Endothelial cell of umbilical vein (primary cell): ENCODE data around the gene DGKB. TPM values are rescaled to one million over a fixed set of nuclear protein-coding genes. Genes with fewer than 3 reads are reported as not detected.

ENCODE experiments used
- BruUV-seq: library from RNA; stranded (reverse); fragments of 400-500 nt; replicated peaks from 2 replicates; lab custom pipeline; 2021; lab: Mats Ljungman, UMichigan
- CTCF ChIA-PET: fragments of 300-600, 350-600 bp; sonication (Branson Sonifier 250); formaldehyde crosslinking; loops from one replicate; lab custom pipeline; 2021; ENCODE audit warnings: antibody characterized with exemption, inconsistent platforms; lab: Charles Lee
- POLR2A ChIA-PET: fragments of 300-600, 350-600 bp; sonication (Branson Sonifier 250); formaldehyde crosslinking; loops from one replicate; lab custom pipeline; 2021; ENCODE audit warnings: antibody characterized with exemption, inconsistent platforms; lab: Charles Lee
- DNase-seq: peaks from one replicate; pipeline ENCODE4 v3.0.0-alpha.2; 2011; ENCODE audit warnings: low read depth, low spot score
- FAIRE-seq: peaks from 2 replicates; lab custom pipeline; 2011; peaks lifted over from hg19 to GRCh38; lab: Jason Lieb, UNC
- H2AFZ ChIP-seq: 2 replicates; pipeline ENCODE4 v1.6.0; 2012; ENCODE audit warnings: low read depth, low read length, control low read depth, inconsistent platforms
- H3K27ac ChIP-seq: 2 replicates; pipeline ENCODE4 v1.5.1; 2011; ENCODE audit warnings: low read depth, mild to moderate bottlenecking, control low read depth, low read length, moderate library complexity; ENCODE audit not compliant: insufficient read depth
- H3K27me3 ChIP-seq, 2 experiments: 2 replicates each; pipeline versions ENCODE4 v1.6.0 to v1.6.1; 2011; ENCODE audit warnings: low read length in 2 of 2, mixed read lengths in 1 of 2; ENCODE audit not compliant: control insufficient read depth in 2 of 2, insufficient read depth in 2 of 2
- H3K36me3 ChIP-seq, 2 experiments: 2 replicates in 1 of 2; 3 replicates in 1 of 2; pipeline ENCODE4 v1.5.1; 2011; ENCODE audit warnings: low read length in 2 of 2, mild to moderate bottlenecking in 1 of 2, moderate library complexity in 1 of 2; ENCODE audit not compliant: control insufficient read depth in 2 of 2, insufficient read depth in 2 of 2; ENCODE audit errors: extremely low read depth in 1 of 2
- H3K4me1 ChIP-seq: 3 replicates; pipeline ENCODE4 v1.5.1; 2011; ENCODE audit warnings: mild to moderate bottlenecking, low read length; ENCODE audit not compliant: control insufficient read depth, insufficient read depth; ENCODE audit errors: extremely low read depth
- H3K4me2 ChIP-seq: 2 replicates; pipeline ENCODE4 v1.6.1; 2011; ENCODE audit warnings: low read length, control low read depth, mixed read lengths; ENCODE audit not compliant: insufficient read depth
- H3K4me3 ChIP-seq, 3 experiments: fragments of 200-600 bp in 1 of 3; sonication (generic), shearing (Covaris generic) in 1 of 3; replicated peaks in 1 of 3; 2 replicates each; pipeline ENCODE4 v1.5.1; 2011 to 2016; ENCODE audit warnings: control low read depth in 3 of 3, low read length in 3 of 3, mild to moderate bottlenecking in 2 of 3, inconsistent platforms in 1 of 3, low read depth in 1 of 3, moderate library complexity in 1 of 3; ENCODE audit not compliant: insufficient read depth in 1 of 3
- H3K79me2 ChIP-seq: 2 replicates; pipeline ENCODE4 v1.6.0; 2012; ENCODE audit warnings: low read length, inconsistent platforms; ENCODE audit not compliant: control insufficient read depth, insufficient read depth
- H3K9ac ChIP-seq: replicated peaks from 2 replicates; pipeline ENCODE3; 2011; ENCODE audit warnings: low read length, control low read depth; ENCODE audit not compliant: insufficient read depth; ENCODE audit errors: extremely low read depth
- H3K9me1 ChIP-seq: replicated peaks from 3 replicates; pipeline ENCODE4 v1.6.0; 2011; ENCODE audit warnings: mild to moderate bottlenecking, low read length; ENCODE audit not compliant: control insufficient read depth, insufficient read depth; ENCODE audit errors: extremely low read depth
- H3K9me3 ChIP-seq: replicated peaks from 2 replicates; pipeline ENCODE4 v1.5.1; 2012; ENCODE audit warnings: low read length, inconsistent platforms; ENCODE audit not compliant: control insufficient read depth, insufficient read depth
- H4K20me1 ChIP-seq: replicated peaks from 2 replicates; pipeline ENCODE3; 2011; ENCODE audit warnings: mild to moderate bottlenecking, low read length; ENCODE audit not compliant: control insufficient read depth, insufficient read depth; ENCODE audit errors: extremely low read depth
- CTCF ChIP-seq, 2 donors: IDR thresholded peaks; 1 replicate in 1 of 2; 2 replicates in 1 of 2; pipeline ENCODE4 v1.5.1; 2011; ENCODE audit warnings: low read length in 2 of 2, mild to moderate bottlenecking in 2 of 2, moderate library complexity in 2 of 2, control low read depth in 1 of 2, inconsistent platforms in 1 of 2, low read depth in 1 of 2; ENCODE audit not compliant: insufficient read depth in 1 of 2; ENCODE audit errors: extremely low read depth in 1 of 2
- EZH2 ChIP-seq: IDR thresholded peaks from 2 replicates; pipeline ENCODE4 v1.6.1; 2012; ENCODE audit warnings: borderline replicate concordance, low read depth, mild to moderate bottlenecking, moderate library complexity, low read length, inconsistent platforms; ENCODE audit not compliant: severe bottlenecking
- FOS ChIP-seq: IDR thresholded peaks from 2 replicates; pipeline ENCODE4 v1.6.1; 2011; ENCODE audit warnings: mild to moderate bottlenecking, low read length, moderate library complexity, borderline replicate concordance; ENCODE audit not compliant: insufficient read depth
- GATA2 ChIP-seq: IDR thresholded peaks from 2 replicates; pipeline ENCODE4 v1.7.0; 2011; ENCODE audit warnings: low read depth, mild to moderate bottlenecking, moderate library complexity, mixed read lengths, low read length; ENCODE audit not compliant: insufficient read length, insufficient read depth
- JUN ChIP-seq: IDR thresholded peaks from 2 replicates; pipeline ENCODE4 v1.6.1; 2011; ENCODE audit warnings: borderline replicate concordance, low read depth; ENCODE audit not compliant: insufficient read length, insufficient read depth
- MAX ChIP-seq: IDR thresholded peaks from 2 replicates; pipeline ENCODE4 v1.6.1; 2011; ENCODE audit not compliant: insufficient read depth, insufficient read length
- MYC ChIP-seq: IDR thresholded peaks from one replicate; pipeline ENCODE4 v1.6.1; 2011; ENCODE audit warnings: mild to moderate bottlenecking, low read depth, low read length
- POLR2A ChIP-seq: IDR thresholded peaks from 2 replicates; pipeline ENCODE4 v1.6.1; 2012; ENCODE audit warnings: low read depth, mild to moderate bottlenecking, control low read depth, low read length
- POLR2AphosphoS5 ChIP-seq: IDR thresholded peaks from 2 replicates; pipeline ENCODE4 v1.6.1; 2012; ENCODE audit warnings: low read depth, mild to moderate bottlenecking, control low read depth, low read length, moderate library complexity; ENCODE audit not compliant: insufficient read depth
- dilution Hi-C: fragments of 300-500 bp; cut with MboI; formaldehyde crosslinking; loops from one replicate; pipeline ENCODE4 v1.15.0; 2019; ENCODE audit warnings: low sequenced_read_pairs; ENCODE audit not compliant: extremely low pct_ligation_motif_present
- intact Hi-C: fragments of 100-400 bp; cut with micrococcal nuclease; formaldehyde crosslinking; loops from one replicate; pipeline ENCODE4 v1.10.0; 2022
- polyA plus RNA-seq, 4 experiments: library from polyadenylated mRNA; depleted of rRNA in 3 of 4; stranded (reverse) in 3 of 4; unstranded in 1 of 4; fragments of >200 nt; gene quantifications; 2 replicates each; pipeline versions ENCODE4 v1.2.1 to v1.2.3, GENCODE V29; 2011 to 2012; ENCODE audit warnings: missing spikeins in 1 of 4
- total RNA-seq: library from RNA; stranded (reverse); gene quantifications from 2 replicates; pipeline ENCODE4 v1.2.3, GENCODE V29; 2021

DGKB gene
- total and polyA plus RNA-seq, 2 donors (not counting 3 experiments of a cell fraction or from before 2014, with no cell fraction given) = not detected

DNA sequence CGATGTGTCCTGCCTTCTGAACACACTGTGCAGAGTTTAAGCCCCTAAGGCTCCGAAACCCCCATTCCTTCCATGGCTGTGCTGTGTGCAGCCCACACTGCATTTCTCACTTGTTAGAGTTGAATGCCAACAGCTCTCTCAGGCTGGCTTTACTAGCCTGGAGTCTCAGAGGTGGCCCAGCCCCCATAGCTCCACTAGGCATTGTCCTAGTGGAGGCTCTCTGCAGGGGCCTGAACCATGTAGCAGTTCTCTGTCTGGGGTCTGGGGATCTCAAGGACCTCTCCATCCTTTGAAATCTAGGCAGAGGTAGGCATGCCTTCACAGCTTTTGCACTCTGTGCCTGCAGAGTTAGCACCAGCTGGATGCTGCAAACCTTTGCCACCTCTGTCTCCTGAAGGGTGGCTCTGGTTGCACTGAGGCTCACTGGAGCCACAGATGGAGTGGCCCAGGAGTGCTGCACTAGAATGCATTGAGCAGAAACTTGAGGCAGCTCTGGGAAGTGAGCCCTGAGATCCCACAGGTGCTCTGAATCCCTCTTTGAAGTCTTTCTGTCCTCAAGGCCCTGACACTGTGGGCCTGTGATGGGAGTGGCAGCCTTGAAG is 301.7 kb downstream of the DGKB start:
- no peaks in the 10 kb centered on the region for H3K27me3 ChIP-seq
- no peaks in the 10 kb centered on the region for H3K79me2 ChIP-seq
- no peak overlapping the region for H3K9ac ChIP-seq
- H4K20me1 ChIP-seq = no peaks in the 10 kb centered on the region
- FAIRE-seq (no peak), DNase-seq (no peak)
- TF ChIP-seq CTCF (IDR thresholded peaks at IDR 0.05; ENCODE audit: extremely low read depth in 1 of 2, insufficient read depth in 1 of 2, low read depth in 1 of 2, low read length in 2 of 2) = no peak
- no peaks in the 10 kb centered on the region for H3K9me1 ChIP-seq
- BruUV-seq = no TSS peak
- no peak overlapping the region for H2AFZ ChIP-seq
- H3K4me2 ChIP-seq = no peak overlapping the region
- intact Hi-C loops = no loop called here
- POLR2A ChIA-PET = no interaction called here
- dilution Hi-C loops = no loop called here
- H3K4me3 ChIP-seq = no peak overlapping the region
- no peaks in the 10 kb centered on the region for H3K36me3 ChIP-seq
- H3K9me3 ChIP-seq = no peaks in the 10 kb centered on the region
- no peaks in the 10 kb centered on the region for H3K4me1 ChIP-seq
- H3K27ac ChIP-seq = no peak overlapping the region
- CTCF ChIA-PET = no interaction called here

GRCh38 chr7:14598978-14599377 is 303.6 kb downstream of the DGKB start:
- Histone ChIP-seq H3K4me2 (no peak overlapping the region), H3K4me1 (no peaks in the 10 kb centered on the region), H3K4me3 (no peak overlapping the region), H3K36me3 (no peaks in the 10 kb centered on the region), H3K27me3 (no peaks in the 10 kb centered on the region), H3K9me1 (no peaks in the 10 kb centered on the region), H2AFZ (no peak overlapping the region), H3K9me3 (no peaks in the 10 kb centered on the region), H3K27ac (no peak overlapping the region), H3K9ac (no peak overlapping the region), H4K20me1 (no peaks in the 10 kb centered on the region), H3K79me2 (no peaks in the 10 kb centered on the region)
- no peak for TF ChIP-seq POLR2AphosphoS5
- TF ChIP-seq MYC = no peak
- TF ChIP-seq FOS = no peak
- no peak for TF ChIP-seq CTCF (IDR thresholded peaks at IDR 0.05; ENCODE audit: extremely low read depth in 1 of 2, insufficient read depth in 1 of 2, low read depth in 1 of 2, low read length in 2 of 2)
- no peak for TF ChIP-seq EZH2
- TF ChIP-seq POLR2A = no peak
- TF ChIP-seq MAX = no peak
- TF ChIP-seq GATA2 = no peak
- TF ChIP-seq JUN = no peak
- POLR2A ChIA-PET = no interaction called here
- BruUV-seq = no TSS peak
- DNase-seq (no peak), FAIRE-seq (no peak)
- dilution Hi-C loops (no loop called here), intact Hi-C loops (no loop called here)
- CTCF ChIA-PET = no interaction called here
